GM19467 (cell line): Measurements from ENCODE around the gene TPRX1.
"Not testable (repeated sequence)": the region's sequence is repeated elsewhere in the genome, so short reads cannot be mapped to it uniquely, and the experiment has no call there.

ENCODE experiments used
- ATAC-seq: cut with Tn5 transposase; IDR thresholded peaks from one replicate; pipeline ENCODE4 v1.9.1; 2021; ENCODE audit warnings: mild to moderate bottlenecking, moderate library complexity; ENCODE audit not compliant: unreplicated experiment

TPRX1 gene, protein sequence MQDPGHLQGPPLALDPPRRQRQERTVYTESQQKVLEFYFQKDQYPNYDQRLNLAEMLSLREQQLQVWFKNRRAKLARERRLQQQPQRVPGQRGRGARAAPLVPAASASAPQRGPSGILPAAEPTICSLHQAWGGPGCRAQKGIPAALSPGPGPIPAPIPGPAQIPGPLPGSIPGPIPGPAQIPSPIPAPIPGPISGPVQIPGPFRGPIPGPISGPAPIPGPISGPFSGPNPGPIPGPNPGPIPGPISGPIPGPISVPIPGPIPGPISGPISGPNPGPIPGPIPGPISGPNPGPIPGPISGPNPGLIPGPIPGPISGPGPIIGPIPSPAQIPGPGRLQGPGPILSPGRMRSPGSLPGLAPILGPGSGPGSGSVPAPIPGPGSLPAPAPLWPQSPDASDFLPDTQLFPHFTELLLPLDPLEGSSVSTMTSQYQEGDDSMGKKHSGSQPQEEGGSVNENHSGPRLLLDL

DNA sequence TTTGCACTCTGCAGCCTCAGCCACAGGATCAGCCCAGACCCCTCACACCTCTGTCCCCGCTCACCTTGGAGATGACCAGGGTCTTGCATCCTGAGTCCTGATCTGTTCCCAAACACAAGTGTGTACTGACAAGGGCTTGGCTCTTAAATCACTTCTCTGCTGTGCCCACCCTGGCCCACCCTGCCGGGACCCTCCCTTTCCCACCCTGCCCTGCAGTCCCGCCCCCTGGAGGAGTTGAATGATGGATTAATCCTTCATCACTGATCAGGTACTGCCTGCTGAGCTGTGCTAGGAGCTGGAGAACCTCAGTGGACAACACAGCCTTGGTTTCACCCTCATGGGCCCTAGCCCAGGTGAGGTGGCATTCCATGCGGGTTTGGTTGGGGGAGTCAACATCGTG, at the start of gene TPRX1:
TSS of gene TPRX1 (minus strand) at position 101 of the 400 bp plus-strand sequence. CDS start at position 89, 12 bp downstream.
- not testable (repeated sequence) for ATAC-seq

- no peak for ATAC-seq
Observed at GRCh38 chr19:47853003-47853402, 48.7 kb upstream of the TPRX1 start.

- no peak for ATAC-seq
Observed at GRCh38 chr19:47848823-47849473, 44.6 kb upstream of the TPRX1 start.

DNA sequence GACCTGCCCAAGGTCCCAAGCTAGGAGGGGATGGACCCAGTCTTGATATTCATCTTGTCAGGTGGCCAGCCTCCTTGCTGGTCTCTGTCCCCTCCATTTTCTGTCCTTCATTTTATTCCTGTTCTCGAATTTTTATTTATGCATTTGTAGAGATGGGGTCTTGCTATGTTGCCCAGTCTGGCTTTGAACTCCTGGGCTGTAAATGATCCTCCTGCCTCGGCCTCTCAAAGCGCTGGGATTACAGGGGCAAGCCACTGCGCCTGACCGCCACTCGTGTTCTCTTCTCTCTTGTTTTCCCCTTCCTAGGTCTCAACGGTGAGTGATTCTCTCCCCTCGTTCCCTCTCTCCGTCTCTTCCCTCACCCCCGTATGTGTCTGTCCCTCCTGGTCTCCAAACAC, 44.1 kb upstream of the TPRX1 start:
- no peak for ATAC-seq

- ATAC-seq, result no peak
Observed at GRCh38 chr19:47842941-47843340, 38.6 kb upstream of the TPRX1 start.

- no peak for ATAC-seq
Observed at GRCh38 chr19:47839913-47840312, 35.6 kb upstream of the TPRX1 start.

DNA sequence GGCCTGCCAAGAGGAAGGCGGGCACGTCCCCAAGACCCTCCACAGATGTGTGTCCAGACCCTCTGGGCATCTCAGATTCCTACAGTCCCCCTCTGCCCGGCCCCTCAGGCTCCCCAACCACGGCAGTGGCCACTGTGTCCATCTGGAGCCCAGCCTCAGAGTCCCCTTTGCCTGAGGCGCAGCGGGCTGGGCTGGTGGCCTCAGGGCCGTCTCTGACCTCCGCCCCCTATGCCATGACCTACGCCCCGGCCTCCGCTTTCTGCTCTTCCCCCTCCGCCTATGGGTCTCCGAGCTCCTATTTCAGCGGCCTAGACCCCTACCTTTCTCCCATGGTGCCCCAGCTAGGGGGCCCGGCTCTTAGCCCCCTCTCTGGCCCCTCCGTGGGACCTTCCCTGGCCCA, 35.1 kb upstream of the TPRX1 start:
- ATAC-seq, result no peak

DNA sequence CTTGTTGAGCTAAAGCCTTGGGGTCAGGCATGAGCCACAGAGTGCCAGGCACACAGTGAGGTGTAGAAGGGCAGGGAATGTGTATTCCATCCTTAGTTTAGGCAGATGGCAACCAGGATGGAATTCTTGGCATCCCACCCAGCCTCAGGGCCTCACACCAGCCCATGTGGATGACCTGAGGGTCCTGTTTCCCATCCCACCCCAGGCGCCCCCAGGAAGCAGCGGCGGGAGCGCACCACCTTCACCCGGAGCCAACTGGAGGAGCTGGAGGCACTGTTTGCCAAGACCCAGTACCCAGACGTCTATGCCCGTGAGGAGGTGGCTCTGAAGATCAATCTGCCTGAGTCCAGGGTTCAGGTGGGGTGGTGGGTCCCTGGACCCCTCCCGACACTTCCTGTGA, 31.7 kb upstream of the TPRX1 start:
- no peak for ATAC-seq

DNA sequence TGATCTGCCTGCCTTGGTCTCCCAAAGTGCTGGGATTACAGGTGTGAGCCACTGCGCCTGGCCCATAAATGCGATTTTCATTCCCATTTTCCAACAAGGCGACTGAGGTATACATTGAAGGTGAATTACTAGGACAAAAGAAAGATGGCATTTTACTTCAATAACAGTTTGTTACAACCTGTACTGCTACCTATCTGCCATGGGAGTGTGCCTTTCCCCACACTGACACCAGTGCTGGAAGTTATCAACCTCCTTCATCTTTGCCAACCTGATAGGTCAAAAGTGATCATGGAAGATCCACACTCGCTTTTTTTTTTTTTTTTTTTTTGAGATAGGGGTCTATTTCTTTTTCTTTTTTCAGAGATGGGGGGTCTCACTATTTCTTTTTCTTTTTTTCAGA, 28.4 kb upstream of the TPRX1 start:
- ATAC-seq, result no peak

DNA sequence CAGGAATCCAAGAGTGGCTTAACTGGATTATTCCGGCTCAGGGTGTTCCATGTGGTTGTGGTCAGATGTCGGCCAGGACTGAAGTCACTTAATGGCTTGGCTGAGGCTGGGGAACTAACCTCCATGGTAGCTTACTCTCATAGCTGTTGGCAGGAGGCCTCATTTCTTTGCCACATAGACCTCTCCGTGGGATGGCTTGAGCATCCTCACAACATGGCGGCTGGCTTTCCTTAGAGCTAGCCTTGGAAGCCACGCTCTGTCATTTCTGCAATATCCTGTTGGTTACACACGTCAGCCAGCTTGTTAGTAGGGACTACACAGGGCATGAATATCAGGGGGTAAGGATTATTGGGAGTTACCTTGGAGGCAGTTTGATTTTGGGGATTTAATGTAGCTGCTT, 22.4 kb upstream of the TPRX1 start:
- no peak for ATAC-seq

GRCh38 chr19:47824396-47824795, 20.0 kb upstream of the TPRX1 start:
- ATAC-seq, result no peak

- no peak for ATAC-seq
Observed at GRCh38 chr19:47821460-47822020, 17.2 kb upstream of the TPRX1 start, which contains the start of gene CRX. Gene CRX, plus strand, starts transcription at chr19:47821937. Its CDS starts 12,507 bp downstream, at chr19:47834444.

DNA sequence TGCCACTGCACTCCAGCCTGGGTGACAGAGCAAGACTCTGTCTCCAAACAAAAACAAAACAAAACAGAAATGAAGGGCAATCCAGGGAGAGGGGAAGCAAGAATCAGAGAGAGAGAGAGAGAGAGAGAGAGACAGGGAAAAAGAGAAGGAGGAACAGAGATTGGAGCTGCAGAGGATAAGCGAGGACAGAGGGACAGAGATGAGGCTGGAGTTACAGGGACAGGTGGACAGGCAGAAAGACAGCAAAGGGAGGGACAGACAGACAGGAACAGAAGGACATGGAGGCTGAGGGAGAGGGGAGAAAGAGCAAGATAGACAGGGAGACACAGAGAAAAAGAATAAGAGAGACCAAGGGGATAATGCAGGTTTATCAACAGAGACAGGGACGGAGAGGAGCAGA, 16.1 kb upstream of the TPRX1 start:
- no peak for ATAC-seq

GRCh38 chr19:47819858-47820257, 15.5 kb upstream of the TPRX1 start:
- no peak for ATAC-seq

- ATAC-seq, result not testable (repeated sequence)
Observed at GRCh38 chr19:47818221-47818620, 13.9 kb upstream of the TPRX1 start.

DNA sequence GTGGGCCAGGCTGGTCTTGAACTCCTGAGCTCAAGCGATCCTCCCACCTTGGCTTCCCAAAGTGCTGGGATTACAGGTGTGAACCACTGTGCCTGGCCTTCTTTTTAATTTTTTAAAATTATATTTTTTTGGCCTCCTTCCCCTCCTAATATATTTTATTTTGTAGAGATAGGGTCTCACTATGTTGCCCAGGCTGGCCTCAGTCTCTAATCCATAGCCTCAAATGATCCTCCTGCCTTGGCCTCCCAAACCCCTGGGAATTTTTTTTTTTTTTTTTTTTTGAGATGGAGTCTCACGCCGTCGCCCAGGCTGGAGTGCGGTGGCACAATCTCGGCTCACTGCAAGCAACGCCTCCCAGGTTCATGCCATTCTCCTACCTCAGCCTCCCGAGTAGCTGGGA, 11.9 kb upstream of the TPRX1 start:
- ATAC-seq, result not testable (repeated sequence)

GRCh38 chr19:47813995-47814328, 9.6 kb upstream of the TPRX1 start:
- no peak for ATAC-seq

DNA sequence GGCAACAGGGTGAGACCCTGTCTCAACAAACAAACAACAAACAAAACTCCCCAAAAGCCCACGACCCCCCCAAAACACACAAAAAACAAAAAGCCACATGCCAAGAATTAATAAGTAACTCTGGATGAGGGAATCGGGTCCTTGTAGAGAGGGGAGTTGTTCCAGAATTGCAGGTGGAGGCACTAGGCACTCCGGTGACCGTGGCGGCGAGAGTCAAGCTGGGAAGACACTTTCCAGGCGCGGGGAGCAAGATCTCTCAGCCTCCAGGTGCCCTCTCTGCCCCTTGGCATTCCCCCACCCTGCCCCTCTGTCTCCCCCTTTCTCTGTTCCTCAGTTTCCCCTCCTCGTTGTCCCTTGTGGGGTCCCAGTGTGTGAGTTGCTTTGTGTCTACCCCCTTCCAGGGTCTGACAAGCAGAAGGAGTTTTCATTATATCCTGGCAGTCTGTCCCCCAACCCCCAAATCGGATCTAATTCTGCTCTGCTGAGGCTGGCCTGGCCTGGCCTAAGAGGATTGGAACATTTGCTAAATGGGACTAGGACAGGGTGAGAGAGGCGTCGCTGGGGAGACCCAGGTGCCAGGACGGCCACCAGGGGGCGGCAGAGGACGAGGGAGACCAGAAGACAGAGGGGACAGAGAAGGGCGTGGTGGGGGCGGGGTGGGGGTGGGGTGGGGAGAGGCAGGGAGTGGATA, 9.1 kb upstream of the TPRX1 start:
- no peak for ATAC-seq

DNA sequence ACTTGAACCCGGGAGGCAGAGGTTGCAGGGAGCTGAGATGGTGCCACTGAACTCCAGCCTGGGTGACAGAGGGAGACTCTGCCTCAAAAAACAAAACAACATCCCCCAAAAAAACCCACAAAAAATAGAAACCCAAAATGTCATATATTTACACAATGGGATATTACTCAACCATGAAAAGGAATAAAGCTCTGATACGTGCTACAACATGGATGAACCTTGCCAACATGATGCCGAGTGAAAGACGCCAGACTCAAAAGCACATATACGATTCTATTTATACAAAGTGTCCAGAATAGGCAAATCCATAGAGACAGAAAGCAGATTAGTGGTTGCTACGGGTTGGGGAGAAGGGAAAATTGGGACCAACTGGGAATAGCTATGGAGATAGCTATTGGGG, 2.1 kb upstream of the TPRX1 start:
- ATAC-seq, result no peak

DNA sequence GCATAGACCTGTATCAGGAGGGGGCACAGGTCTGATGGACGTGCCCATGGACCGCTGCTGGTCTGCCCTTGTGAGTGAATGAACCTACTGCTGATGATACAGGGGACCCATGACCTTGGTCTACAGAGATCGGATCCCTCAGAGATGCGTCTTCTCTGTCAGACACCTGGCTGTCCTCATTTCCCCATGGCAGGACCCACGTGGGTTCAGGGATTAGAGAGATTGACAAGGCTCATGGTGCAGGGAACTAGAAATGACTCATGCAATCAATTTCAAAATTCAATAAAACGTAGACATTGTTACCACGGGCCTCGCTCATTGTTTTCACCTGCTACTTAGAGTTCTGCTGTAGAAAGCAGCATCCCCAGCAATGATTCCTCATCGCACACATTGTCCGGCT, 962 bp upstream of the TPRX1 start:
- no peak for ATAC-seq

DNA sequence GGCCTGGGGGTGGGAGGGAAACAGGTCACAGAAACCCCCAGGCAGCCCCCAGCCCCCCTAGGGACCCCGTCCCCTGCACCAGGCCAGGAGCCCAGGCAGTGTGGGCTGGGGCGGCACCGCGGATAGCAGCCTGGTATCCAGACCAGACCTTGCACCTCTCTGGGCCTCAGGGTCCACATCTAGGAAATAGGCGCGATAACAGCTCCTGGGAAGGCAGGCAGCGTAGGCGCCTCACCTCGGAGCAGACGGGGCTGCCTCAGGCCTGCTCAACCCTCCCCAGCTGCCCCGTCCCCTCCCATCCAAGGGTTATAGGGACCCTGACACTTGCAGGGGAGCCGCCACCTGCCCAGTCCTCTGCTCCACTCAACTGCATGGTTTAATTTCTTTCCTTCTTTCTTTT, 680 bp downstream of the TPRX1 start:
- ATAC-seq, result not testable (repeated sequence)
